Measurements from ENCODE around the gene GPR39. TPM values are rescaled to one million over a fixed set of nuclear protein-coding genes. Genes with fewer than 3 reads are reported as not detected.

Gene GPR39
- total and polyA plus RNA-seq, 4 donors = 0.23 to 0.42 TPM; not detected in 2

DNA sequence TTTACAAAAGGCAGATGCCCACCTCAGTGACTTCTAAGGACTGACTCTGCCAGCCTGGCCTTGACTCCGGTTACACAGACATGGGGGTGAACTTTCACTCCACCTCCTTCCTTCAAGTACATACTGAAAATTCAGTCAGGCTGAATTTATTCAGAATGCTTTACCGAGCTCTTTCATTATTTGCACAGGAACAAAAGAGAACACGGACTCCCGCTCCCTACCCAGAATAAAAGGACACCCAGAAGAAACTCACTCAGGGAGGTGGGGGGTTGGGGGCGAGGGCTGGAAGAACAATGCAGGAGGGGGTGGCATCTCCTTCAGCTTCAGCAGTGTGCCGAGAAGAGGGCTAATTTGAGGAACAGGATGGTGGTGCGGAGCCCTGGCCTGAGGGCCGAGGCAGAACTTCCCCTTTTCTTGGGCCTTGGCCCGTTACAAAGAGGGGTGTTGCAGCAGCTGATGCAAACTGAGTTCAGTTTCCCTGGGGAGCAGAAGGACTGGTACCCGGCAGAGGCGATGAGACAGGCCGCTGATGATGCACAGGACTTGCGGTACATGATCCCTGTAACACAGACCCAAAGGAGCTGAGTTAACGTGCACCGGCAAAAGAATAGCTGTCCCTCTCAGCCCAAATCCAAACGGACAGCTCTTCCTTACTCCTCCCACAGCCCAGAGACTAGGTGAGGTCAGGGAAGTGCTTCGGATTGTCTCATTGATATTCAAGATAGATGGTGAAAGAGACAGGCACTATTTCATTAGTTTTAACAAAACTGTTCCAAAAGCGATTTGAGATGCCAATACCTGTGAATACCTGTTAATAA is 229.3 kb downstream of the GPR39 start:
- no peaks in the 10 kb centered on the region for H3K27me3 ChIP-seq (ENCODE audit: control insufficient read depth in 1 of 2, insufficient read depth in 2 of 2, low read length in 1 of 2)
- H3K27ac ChIP-seq (ENCODE audit: low read depth in 1 of 2, low read length in 2 of 2) = no peak overlapping the region
- H3K9me3 ChIP-seq (ENCODE audit: control insufficient read depth, low read length) = peaks cover 2% of the 10 kb centered on the region
- intact Hi-C loops (cut with DNase I) = no loop called here
- H3K4me3 ChIP-seq (ENCODE audit: low read length in 2 of 2) = no peak overlapping the region
- DNase-seq = no peak
- 85 to 87% methylated on average over 18 of the region's 18 CpGs for WGBS, 2 donors
- no peaks in the 10 kb centered on the region for H3K4me1 ChIP-seq (ENCODE audit: control insufficient read depth in 1 of 2, insufficient read depth in 2 of 2, low read length in 2 of 2)
- ATAC-seq (ENCODE audit: low FRiP score) = peak; percentile 10
- no peaks in the 10 kb centered on the region for H3K36me3 ChIP-seq (ENCODE audit: control insufficient read depth in 1 of 2, insufficient read depth in 2 of 2, low read length in 1 of 2)

GRCh38 chr2:132646540-132647108 is 230.0 kb downstream of the GPR39 start:
- ATAC-seq (ENCODE audit: low FRiP score) (no peak), DNase-seq (no peak)
- no peaks in the 10 kb centered on the region for H3K36me3 ChIP-seq (ENCODE audit: control insufficient read depth in 1 of 2, insufficient read depth in 2 of 2, low read length in 1 of 2)
- 50 to 70% methylated on average over 8 of the region's 8 CpGs for WGBS, 2 donors
- H3K27ac ChIP-seq (ENCODE audit: low read depth in 1 of 2, low read length in 2 of 2) = no peak overlapping the region
- H3K4me3 ChIP-seq (ENCODE audit: low read length in 2 of 2) = no peak overlapping the region
- peaks cover 2% of the 10 kb centered on the region for H3K9me3 ChIP-seq (ENCODE audit: control insufficient read depth, low read length)
- H3K4me1 ChIP-seq (ENCODE audit: control insufficient read depth in 1 of 2, insufficient read depth in 2 of 2, low read length in 2 of 2) = no peaks in the 10 kb centered on the region
- intact Hi-C loops (cut with DNase I) = no loop called here
- H3K27me3 ChIP-seq (ENCODE audit: control insufficient read depth in 1 of 2, insufficient read depth in 2 of 2, low read length in 1 of 2) = no peaks in the 10 kb centered on the region

DNA sequence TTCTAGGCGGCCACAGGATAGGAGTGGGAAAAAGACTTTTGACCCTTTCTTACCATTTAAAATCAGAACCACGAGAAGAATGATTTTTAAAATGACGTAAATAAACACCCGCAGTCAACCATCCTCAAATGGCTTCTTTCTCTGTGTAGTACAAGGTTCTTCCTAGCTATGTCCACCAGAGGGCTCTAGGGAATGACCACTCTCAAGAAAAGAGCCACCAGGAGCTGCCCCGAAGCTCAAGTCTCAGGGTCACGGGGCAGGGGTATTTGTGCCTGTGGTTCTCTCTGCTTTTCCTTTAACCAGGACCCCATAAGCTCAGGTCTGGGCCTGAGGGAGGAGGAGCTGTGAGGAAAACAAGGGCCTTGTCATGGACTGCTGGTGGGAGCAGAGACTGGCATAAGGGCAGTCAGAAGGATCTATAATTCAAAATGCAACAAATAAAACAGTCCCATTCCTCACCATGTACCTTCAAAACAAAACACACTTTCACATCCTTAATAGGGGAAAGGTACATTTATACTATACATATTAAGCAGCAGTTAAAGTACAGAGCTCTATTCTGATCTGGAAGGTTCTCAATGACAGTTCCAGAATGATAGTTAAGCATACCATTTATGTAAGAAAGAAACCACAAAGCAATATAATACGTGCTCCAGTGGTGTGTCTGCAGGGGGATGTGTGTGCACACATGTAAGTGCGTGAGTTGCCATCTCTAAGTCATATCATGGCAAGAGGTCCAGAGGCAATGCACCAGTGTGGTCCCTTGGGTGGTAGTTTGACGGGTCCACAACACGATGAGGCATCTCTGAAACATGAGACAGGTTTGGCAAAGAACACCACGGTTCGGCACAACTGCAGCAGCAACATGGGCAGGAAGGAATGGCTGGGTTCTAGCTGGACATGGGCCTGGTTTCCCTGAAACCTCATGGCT is 234.8 kb downstream of the GPR39 start:
- WGBS, 2 donors = 51 to 63% methylated on average over 12 of the region's 12 CpGs
- H3K27me3 ChIP-seq (ENCODE audit: control insufficient read depth in 1 of 2, insufficient read depth in 2 of 2, low read length in 1 of 2) = no peaks in the 10 kb centered on the region
- H3K36me3 ChIP-seq (ENCODE audit: control insufficient read depth in 1 of 2, insufficient read depth in 2 of 2, low read length in 1 of 2) = no peaks in the 10 kb centered on the region
- intact Hi-C loops (cut with DNase I) = no loop called here
- DNase-seq (no peak), ATAC-seq (ENCODE audit: low FRiP score) (no peak)
- H3K4me3 ChIP-seq (ENCODE audit: low read length in 2 of 2) = no peak overlapping the region
- no peaks in the 10 kb centered on the region for H3K4me1 ChIP-seq (ENCODE audit: control insufficient read depth in 1 of 2, insufficient read depth in 2 of 2, low read length in 2 of 2)
- peaks cover 2% of the 10 kb centered on the region for H3K9me3 ChIP-seq (ENCODE audit: control insufficient read depth, low read length)
- no peak overlapping the region for H3K27ac ChIP-seq (ENCODE audit: low read depth in 1 of 2, low read length in 2 of 2)

DNA sequence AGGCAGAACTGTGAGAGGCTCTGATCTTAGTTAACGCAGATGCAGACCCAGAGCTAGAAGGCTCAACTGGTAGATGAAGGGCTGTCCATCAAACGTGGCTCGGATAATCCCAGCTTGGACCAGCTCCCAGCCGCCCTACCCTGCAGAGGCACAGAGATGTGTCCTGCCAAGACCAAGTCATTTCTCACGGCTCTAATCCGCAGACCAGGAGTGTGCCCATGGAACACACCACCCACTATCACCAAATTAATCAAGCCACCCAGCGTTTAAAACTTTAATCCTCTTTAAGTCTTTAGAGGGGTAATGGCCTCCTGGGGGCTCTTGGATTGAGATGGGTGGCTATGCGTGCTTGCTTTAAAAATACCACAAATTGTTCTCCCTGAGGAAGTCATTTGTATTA is 235.9 kb downstream of the GPR39 start:
- WGBS, 2 donors = 50 to 72% methylated on average over 8 of the region's 8 CpGs
- ATAC-seq (ENCODE audit: low FRiP score) = no peak

DNA sequence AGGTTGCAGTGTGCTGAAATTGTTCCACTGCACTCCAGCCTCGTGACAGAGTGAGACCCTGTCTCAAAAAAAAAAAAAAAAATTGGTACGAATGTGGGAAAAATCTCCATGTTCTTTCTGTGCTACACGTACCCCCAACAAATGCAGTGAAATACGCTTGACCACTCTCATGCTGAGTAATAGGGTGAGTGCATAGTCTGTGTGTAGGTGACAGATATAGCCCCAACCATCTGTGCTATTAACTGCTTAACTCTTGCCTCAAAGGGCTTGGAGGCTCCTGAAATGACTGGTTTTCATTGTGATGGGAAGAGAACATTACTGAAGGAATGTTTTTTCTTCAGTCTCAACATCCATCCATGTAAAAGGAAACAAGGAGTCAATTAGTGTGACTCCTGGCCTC is 237.7 kb downstream of the GPR39 start:
- DNase-seq = no peak
- Histone ChIP-seq H3K4me1 (ENCODE audit: control insufficient read depth in 1 of 2, insufficient read depth in 2 of 2, low read length in 2 of 2) (no peaks in the 10 kb centered on the region), H3K27me3 (ENCODE audit: control insufficient read depth in 1 of 2, insufficient read depth in 2 of 2, low read length in 1 of 2) (no peaks in the 10 kb centered on the region), H3K36me3 (ENCODE audit: control insufficient read depth in 1 of 2, insufficient read depth in 2 of 2, low read length in 1 of 2) (no peaks in the 10 kb centered on the region), H3K4me3 (ENCODE audit: low read length in 2 of 2) (no peak overlapping the region), H3K9me3 (ENCODE audit: control insufficient read depth, low read length) (no peaks in the 10 kb centered on the region), H3K27ac (ENCODE audit: low read depth in 1 of 2, low read length in 2 of 2) (no peak overlapping the region)
- intact Hi-C loops (cut with DNase I) = no loop called here
- WGBS, 2 donors = 67% methylated on average over 4 of the region's 4 CpGs
- ATAC-seq (ENCODE audit: low FRiP score) = no peak

More for the DNA sequence above, 235.9 kb downstream of the GPR39 start:
- intact Hi-C loops (cut with DNase I) = no loop called here
- Histone ChIP-seq H3K27ac (ENCODE audit: low read depth in 1 of 2, low read length in 2 of 2) (no peak overlapping the region), H3K27me3 (ENCODE audit: control insufficient read depth in 1 of 2, insufficient read depth in 2 of 2, low read length in 1 of 2) (no peaks in the 10 kb centered on the region), H3K4me3 (ENCODE audit: low read length in 2 of 2) (no peak overlapping the region), H3K36me3 (ENCODE audit: control insufficient read depth in 1 of 2, insufficient read depth in 2 of 2, low read length in 1 of 2) (no peaks in the 10 kb centered on the region), H3K9me3 (ENCODE audit: control insufficient read depth, low read length) (no peaks in the 10 kb centered on the region), H3K4me1 (ENCODE audit: control insufficient read depth in 1 of 2, insufficient read depth in 2 of 2, low read length in 2 of 2) (no peaks in the 10 kb centered on the region)
- DNase-seq = no peak

DNA sequence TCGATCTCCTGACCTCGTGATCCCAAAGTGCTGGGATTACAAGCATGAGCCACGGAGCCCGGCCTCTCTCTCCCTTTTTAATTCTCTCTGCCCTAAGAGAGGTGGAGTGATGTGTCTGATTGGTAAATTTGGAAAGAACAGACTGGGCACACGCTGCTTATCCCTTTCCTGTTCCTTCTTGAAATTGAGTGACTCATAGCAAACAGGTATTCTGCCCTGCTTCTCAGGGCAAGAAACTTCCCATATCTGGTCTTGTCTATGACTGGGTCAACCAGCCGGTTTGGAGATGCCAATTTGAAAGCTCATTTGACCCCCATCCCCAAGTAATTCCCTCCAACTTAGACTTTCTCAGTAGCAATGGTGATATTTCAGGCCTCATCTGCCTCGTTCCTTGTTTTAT is 238.4 kb downstream of the GPR39 start:
- Histone ChIP-seq H3K4me1 (ENCODE audit: control insufficient read depth in 1 of 2, insufficient read depth in 2 of 2, low read length in 2 of 2) (no peaks in the 10 kb centered on the region), H3K4me3 (ENCODE audit: low read length in 2 of 2) (no peak overlapping the region), H3K27ac (ENCODE audit: low read depth in 1 of 2, low read length in 2 of 2) (no peak overlapping the region), H3K36me3 (ENCODE audit: control insufficient read depth in 1 of 2, insufficient read depth in 2 of 2, low read length in 1 of 2) (no peaks in the 10 kb centered on the region), H3K27me3 (ENCODE audit: control insufficient read depth in 1 of 2, insufficient read depth in 2 of 2, low read length in 1 of 2) (no peaks in the 10 kb centered on the region), H3K9me3 (ENCODE audit: control insufficient read depth, low read length) (no peaks in the 10 kb centered on the region)
- intact Hi-C loops (cut with DNase I) = no loop called here
- WGBS, 2 donors = 94 to 97% methylated on average over 7 of the region's 7 CpGs
- DNase-seq = no peak
- no peak for ATAC-seq (ENCODE audit: low FRiP score)

- no peak for DNase-seq
- H3K27me3 ChIP-seq (ENCODE audit: control insufficient read depth in 1 of 2, insufficient read depth in 2 of 2, low read length in 1 of 2) = no peaks in the 10 kb centered on the region
Observed at GRCh38 chr2:132656266-132656975, 239.8 kb downstream of the GPR39 start.

GRCh38 chr2:132659331-132659730 is 242.7 kb downstream of the GPR39 start:
- ATAC-seq (ENCODE audit: low FRiP score) (no peak), DNase-seq (no peak)
- Histone ChIP-seq H3K9me3 (ENCODE audit: control insufficient read depth, low read length) (peaks cover 1% of the 10 kb centered on the region), H3K4me1 (ENCODE audit: control insufficient read depth in 1 of 2, insufficient read depth in 2 of 2, low read length in 2 of 2) (no peaks in the 10 kb centered on the region), H3K36me3 (ENCODE audit: control insufficient read depth in 1 of 2, insufficient read depth in 2 of 2, low read length in 1 of 2) (no peaks in the 10 kb centered on the region), H3K27ac (ENCODE audit: low read depth in 1 of 2, low read length in 2 of 2) (no peak overlapping the region), H3K4me3 (ENCODE audit: low read length in 2 of 2) (no peak overlapping the region), H3K27me3 (ENCODE audit: control insufficient read depth in 1 of 2, insufficient read depth in 2 of 2, low read length in 1 of 2) (no peaks in the 10 kb centered on the region)
- whole genome bisulfite sequencing, 2 donors = 93 to 94% methylated on average over 3 of the region's 3 CpGs
- intact Hi-C loops (cut with DNase I) = no loop called here

More at GRCh38 chr2:132656266-132656975, 239.8 kb downstream of the GPR39 start:
- intact Hi-C loops (cut with DNase I) = no loop called here
- WGBS, 2 donors = 10 to 11% methylated on average over 7 of the region's 7 CpGs
- ATAC-seq (ENCODE audit: low FRiP score) = no peak
- Histone ChIP-seq H3K27ac (ENCODE audit: low read depth in 1 of 2, low read length in 2 of 2) (no peak overlapping the region), H3K36me3 (ENCODE audit: control insufficient read depth in 1 of 2, insufficient read depth in 2 of 2, low read length in 1 of 2) (no peaks in the 10 kb centered on the region), H3K4me3 (ENCODE audit: low read length in 2 of 2) (no peak overlapping the region), H3K9me3 (ENCODE audit: control insufficient read depth, low read length) (peaks cover 1% of the 10 kb centered on the region), H3K4me1 (ENCODE audit: control insufficient read depth in 1 of 2, insufficient read depth in 2 of 2, low read length in 2 of 2) (no peaks in the 10 kb centered on the region)

Data from aorta (tissue), 5 donors.